HG02852 (cell line): ENCODE data around the gene SYPL1.

Source experiments
- ATAC-seq: cut with Tn5 transposase; IDR thresholded peaks from one replicate; pipeline ENCODE4 v1.9.1; 2021; ENCODE audit warnings: mild to moderate bottlenecking, moderate library complexity; ENCODE audit not compliant: unreplicated experiment

The SYPL1 gene

DNA sequence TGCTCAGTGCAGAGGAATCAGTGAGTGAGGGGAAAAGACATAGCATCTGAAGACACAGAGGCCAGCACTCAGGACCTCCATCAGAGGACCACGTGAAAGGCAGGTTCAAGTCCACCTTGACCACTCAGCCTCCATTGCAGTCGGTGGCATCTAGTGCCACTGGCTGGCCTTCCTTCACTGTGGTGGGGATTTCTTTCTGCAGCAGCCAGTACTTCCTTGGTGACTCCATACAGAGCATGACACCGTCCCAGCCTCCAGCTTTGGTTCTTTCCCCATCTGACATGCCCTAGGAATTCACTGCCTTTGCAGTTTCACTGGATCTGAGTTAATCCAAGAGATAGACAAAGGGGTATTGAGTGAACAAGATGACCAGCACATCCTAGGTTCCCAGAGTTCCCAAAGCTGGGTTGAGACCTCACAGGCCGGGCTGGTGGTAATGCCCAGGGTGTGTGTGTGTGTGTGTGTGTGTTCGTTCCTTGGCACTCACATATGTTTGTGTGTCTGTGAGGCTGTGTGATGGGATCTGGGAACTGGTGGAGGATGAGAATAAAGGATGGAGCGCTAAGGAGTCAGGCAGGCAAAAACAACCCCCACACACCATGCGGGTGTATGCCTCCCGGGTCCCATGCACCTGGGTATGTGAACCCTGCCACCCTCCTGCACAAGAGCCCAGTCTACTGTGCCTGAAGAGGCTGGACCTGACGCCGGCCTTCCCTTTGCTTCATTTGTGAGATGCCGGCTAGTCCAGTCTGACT is 57.8 kb downstream of the SYPL1 start:
- ATAC-seq, result no peak

DNA sequence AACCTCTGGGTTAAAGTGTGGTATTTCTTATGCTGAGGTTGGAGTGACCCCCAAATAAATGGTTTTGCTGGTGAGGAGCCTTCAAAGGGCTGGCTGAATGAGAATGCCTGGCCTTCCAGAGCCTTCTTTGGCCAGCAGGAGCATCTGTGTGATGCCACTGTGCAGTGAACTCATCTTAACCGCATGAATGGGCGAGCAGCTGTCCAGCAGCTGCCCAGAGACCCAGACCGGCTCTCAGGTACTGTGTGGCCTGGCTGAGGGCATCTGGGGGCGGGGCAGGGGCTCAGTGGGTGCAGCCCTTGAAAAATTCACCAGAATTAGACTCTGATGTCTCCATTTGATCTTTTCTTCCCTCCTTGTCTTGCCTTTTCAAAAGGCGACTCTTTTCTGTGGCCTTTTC is 59.0 kb downstream of the SYPL1 start:
- ATAC-seq, result no peak

DNA sequence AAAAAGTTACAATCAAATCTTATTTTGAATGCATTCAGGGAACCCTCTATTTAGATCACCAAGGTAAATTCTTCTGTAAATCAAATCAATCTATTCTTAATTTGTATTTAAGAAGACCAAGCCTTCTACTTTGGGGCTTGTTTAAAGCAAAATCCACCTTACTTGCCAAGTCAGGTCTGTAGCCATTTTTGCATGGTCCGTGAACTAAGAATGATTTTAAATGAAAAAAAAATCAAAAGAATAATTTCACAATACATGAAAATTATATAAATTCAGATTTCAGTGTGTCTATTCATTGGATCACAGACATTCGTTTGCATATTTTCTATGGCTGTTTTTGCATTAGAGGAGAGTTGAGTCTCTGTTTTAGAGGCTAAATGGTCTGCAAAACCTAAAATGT is 59.4 kb downstream of the SYPL1 start:
- no peak for ATAC-seq

DNA sequence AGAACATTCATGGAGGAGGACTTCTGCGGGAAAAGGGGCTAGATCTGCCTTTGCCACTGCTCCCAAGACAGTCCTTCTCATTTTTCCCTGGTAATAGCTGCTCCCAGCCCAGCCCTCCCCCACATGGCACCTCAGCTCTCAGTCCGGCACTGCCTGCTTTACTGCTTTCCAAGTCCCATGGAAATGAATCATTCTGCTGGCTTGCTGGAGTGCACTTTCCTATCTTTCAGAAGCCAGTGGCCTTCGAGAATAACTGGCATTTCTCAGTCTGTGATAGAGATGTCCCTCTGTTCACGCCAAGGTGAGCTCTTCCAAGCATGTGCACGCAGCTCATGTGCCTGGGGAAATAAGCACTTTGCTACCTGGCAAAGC is 61.4 kb downstream of the SYPL1 start:
- no peak for ATAC-seq

DNA sequence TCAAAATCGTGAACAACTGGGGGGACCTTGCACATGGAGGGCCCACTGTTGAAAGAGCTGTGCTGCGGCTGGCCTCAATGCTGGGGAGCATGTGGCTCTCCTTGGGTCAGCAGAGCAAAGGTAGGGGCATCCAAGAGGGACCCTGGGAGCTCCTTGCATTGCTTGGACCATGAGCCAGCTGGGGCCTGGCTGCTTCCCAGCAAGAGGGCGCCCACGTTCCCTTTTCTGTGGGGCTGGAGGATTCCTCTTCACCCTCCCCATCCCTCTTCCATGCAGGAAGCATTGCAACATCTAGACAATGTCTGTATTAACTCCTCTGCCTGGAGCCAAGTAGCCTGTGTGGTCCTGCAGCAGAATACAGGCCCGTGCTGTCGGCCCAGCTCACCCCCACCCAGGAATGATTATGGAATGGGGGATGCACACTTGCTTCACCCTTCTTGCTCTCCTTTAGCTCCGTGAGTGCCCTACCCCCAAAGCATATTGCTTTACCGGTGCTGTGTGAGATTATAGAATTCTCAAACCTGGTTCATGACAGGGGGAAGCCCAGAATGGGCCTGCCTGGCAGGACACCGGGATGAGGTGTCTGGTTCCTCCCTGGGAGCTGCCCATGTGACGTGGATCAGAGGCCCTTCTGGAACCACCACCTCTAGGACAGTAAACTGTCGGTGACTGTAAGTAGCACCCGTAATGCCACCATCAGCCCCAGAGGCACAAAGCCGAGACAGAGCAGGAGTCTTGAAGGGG is 61.9 kb downstream of the SYPL1 start:
- no peak for ATAC-seq

DNA sequence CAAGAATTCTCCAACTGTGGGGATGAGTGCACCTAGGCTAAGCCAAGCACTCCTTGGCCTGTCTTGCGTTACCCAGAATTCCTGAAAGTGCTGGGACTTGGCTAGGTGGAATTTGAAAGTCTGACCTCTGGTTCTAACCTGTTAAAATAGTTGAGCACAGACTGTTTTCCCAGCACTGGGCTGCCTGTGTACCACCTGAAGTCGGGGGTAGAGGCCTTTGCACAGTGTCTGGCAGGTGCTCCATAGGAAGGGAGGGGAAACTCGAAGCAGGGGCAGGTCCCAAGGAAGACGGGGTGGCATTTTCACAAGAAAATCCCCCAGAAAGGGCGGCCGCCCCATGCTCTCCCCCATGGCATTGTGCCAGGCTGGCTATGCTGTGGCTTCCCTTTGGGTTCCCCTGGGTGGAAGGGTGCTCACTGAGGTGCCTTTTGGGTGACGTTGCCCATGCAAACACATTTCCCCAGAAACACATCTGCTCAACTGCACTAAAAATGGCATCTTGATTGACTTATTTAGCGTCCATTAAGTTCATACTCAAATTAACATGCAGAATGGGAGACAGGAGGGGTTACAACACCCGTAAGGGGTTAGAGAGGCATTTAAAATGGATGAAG is 62.9 kb downstream of the SYPL1 start:
- ATAC-seq, result no peak

DNA sequence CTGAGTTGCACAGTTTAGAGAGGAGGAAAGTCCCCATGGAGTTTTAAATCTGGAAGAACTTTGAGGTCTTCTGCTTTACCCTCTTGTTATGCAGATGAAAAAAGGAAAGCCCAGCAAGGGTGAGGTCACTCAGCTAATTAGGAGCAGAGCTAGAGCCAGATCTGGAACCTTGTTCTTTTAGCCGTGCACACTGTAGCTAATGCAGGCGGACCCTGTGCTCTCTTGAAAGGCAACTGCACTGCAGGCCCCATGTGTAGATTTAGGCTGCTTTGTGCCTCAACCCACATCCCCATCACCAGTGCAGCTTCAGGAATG is 63.4 kb downstream of the SYPL1 start:
- ATAC-seq, result no peak

DNA sequence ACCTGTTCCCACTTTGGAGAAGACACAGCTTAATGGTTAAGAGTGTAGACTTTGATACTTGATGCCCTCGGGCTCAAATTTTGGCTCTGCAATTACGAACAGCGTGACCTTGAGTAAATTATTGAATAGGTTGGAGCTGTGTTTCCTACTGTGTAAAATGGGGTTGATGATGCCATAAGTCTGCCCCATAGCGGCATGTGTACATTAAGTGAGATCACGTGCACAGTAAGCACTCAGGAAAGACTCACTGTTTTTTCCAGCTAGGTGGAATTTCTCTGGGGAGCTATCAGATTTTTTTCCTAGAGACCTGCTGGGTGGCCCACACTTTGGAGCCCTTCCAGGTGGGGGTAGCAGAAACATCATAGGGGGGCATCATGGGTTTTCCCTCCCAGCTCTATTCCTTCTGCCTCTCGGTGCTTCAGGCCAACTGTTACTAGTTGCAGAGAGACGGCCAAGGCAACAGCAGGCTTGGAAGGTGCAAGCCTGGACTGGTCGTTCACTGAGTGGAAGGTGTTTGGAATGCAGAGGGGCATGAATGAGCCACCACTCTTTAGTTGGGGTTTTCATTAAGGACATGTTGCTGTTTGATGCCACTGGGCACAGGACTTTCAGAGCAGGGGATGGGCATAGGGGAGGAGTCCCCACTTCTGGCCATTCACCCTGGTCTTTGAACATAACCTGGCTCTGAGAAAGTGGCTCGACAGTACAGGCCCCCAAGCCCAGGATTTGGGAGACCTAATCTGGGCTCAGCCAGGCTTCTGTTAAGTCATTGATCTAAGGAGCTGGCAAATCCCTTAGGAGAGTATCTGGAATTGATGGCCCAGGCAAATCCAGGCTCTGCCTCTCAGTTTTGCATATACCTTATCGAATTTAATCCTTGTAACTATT is 64.0 kb downstream of the SYPL1 start:
- ATAC-seq, result no peak

DNA sequence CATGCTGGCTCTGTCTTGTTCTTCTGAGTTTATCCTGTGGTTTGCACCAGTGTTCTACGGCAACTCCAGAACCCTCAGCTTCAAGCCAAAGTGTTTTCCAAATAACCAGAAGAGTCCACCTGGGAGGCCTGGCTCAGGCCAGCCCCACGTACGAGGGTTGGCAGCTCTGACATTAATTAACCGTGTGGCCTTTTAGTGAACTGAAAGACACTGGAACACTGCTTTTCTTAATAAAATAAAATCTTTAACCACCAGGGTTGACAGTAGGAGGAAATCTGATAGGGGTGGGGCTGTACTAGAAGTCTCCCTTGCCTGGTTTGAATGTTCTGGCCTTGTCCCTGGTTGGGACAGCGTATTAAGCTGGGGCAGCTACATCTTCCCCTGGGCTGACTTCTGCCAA is 64.9 kb downstream of the SYPL1 start:
- no peak for ATAC-seq

DNA sequence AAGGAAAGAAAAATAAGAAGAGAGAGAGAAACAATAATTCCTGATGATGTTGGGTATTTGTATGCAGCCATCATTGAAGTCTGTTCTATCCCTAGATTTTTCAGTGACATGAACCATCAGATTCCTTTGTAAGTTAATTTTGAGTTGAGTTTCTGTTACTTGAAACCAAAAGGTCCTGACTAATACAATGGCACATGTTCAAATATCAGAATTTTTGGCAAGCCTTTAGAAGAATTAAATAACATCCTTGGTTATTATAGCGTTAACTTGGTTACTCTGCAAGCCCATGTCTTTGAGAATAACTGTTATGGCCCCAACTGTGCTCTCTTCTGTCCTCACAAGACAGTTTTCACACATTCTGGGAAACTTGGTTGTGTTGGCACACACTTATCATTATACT is 66.5 kb downstream of the SYPL1 start:
- no peak for ATAC-seq

DNA sequence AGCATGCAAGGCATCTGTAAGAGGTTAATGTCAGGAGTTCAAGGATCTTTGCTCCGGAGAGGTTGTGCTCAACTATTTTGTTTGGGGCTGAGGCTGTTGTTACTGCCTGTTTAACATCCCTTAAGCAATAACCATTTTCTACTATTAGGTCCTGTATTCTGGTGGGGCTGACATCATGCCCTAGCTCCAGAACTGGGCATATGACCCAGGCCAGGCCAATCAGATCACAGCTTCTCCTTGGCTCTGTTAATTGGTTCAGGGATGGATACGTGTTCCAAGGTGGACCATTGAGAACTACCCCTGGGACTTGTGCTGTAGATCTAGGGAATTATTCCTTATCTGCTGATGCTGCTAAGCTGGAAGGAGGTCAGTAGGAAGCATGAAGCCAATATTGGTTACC is 67.0 kb downstream of the SYPL1 start:
- no peak for ATAC-seq

DNA sequence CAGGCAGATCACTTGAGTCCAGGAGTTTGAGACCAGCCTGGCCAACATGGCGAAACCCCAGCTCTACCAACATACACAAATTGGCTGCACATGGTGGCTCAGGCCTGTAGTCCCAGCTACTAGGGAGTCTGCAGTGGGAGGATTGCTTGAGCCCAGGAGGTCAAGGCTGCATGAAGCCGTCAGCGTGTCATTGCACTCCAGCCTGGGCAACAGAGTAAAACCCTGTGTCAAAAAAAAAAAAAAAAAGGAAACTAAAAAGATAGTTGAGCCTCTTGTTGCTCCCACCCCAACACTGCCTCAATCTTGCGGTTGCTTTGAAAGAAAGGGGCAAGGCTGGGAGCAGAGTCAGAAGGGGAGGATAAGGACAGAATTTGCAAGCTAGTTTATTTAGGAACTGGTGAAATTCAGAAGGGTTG is 69.9 kb downstream of the SYPL1 start:
- ATAC-seq, result no peak

DNA sequence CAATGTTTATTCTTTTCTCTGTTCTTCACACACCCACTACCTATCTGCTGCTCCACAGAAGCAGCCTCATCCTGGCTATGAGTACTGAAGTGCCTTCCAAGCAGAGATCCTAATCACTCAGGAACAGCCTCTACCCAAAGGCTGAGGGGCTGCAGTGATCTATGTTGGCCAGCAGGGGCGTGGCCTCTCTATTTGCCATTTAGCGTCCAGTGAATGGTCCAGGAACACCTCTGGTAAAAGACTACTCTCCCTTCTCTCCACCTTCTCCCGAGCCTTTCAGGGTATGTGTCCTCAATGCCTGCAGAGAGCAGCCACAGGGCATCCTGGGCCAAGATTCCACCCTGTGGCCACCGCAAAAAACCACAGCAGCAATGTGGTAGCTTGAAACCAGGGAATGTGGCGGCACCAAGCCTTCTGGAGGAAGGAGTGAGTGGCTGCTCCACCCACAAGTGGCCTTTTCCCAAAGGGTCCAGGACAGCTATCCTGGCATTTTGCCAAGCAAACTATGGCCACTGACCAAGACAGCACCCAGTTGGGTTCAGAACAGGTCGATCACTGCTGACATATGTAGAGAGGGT is 70.9 kb downstream of the SYPL1 start:
- no peak for ATAC-seq
